Mesenchymal stem cell (in vitro differentiated cells and primary cell): ENCODE measurements around the gene P2RY6.

Source experiments
- DNase-seq: peaks from one replicate; pipeline ENCODE4 v3.0.0-alpha.2; 2013
- H2AFZ ChIP-seq: one replicate; pipeline ENCODE4 v1.6.1; 2013; ENCODE audit warnings: low read depth, mild to moderate bottlenecking, control low read depth, inconsistent platforms, low read length, moderate library complexity
- H2AK5ac ChIP-seq: 2 replicates; pipeline ENCODE4 v1.6.1; 2013; ENCODE audit warnings: low read length, moderate library complexity, mild to moderate bottlenecking, inconsistent platforms; ENCODE audit not compliant: severe bottlenecking
- H2BK120ac ChIP-seq: one replicate; pipeline ENCODE4 v1.6.1; 2013; ENCODE audit warnings: low read depth, mild to moderate bottlenecking, inconsistent platforms, low read length, moderate library complexity
- H2BK12ac ChIP-seq, 2 experiments: one replicate each; pipeline ENCODE4 v1.6.1; 2013; ENCODE audit warnings: inconsistent platforms in 2 of 2, low read length in 2 of 2, mild to moderate bottlenecking in 2 of 2, moderate library complexity in 2 of 2, control low read depth in 1 of 2
- H2BK15ac ChIP-seq: one replicate; pipeline ENCODE4 v1.6.1; 2013; ENCODE audit warnings: mild to moderate bottlenecking, low read depth, inconsistent platforms; ENCODE audit not compliant: poor library complexity, severe bottlenecking
- H2BK5ac ChIP-seq: 2 replicates; pipeline ENCODE4 v1.6.1; 2013; ENCODE audit warnings: low read depth, mild to moderate bottlenecking, low read length, control low read depth, inconsistent platforms; ENCODE audit not compliant: poor library complexity, severe bottlenecking
- H3K14ac ChIP-seq, 2 experiments: one replicate each; pipeline ENCODE4 v1.6.1; 2013; ENCODE audit warnings: inconsistent platforms in 2 of 2, low read length in 2 of 2, control low read depth in 1 of 2, mild to moderate bottlenecking in 1 of 2, moderate library complexity in 1 of 2
- H3K18ac ChIP-seq, 2 experiments: one replicate each; pipeline ENCODE4 v1.6.1; 2013; ENCODE audit warnings: inconsistent platforms in 2 of 2, low read length in 2 of 2, control low read depth in 1 of 2, low read depth in 1 of 2, mild to moderate bottlenecking in 1 of 2
- H3K23ac ChIP-seq, 2 experiments: one replicate each; pipeline ENCODE4 v1.6.1; 2013; ENCODE audit warnings: inconsistent platforms in 2 of 2, low read length in 2 of 2, mild to moderate bottlenecking in 2 of 2, moderate library complexity in 2 of 2, control low read depth in 1 of 2
- H3K27ac ChIP-seq: 2 replicates; pipeline ENCODE4 v1.5.1; 2013; ENCODE audit warnings: mild to moderate bottlenecking, moderate library complexity, low read length, control low read depth, inconsistent platforms; ENCODE audit not compliant: poor library complexity, severe bottlenecking
- H3K27me3 ChIP-seq, 2 experiments: 2 replicates each; pipeline versions ENCODE4 v1.6.1 to v1.7.0; 2013; ENCODE audit warnings: low read length in 2 of 2, mild to moderate bottlenecking in 2 of 2, moderate library complexity in 2 of 2, control low read depth in 1 of 2, inconsistent platforms in 1 of 2; ENCODE audit not compliant: control insufficient read depth in 1 of 2, insufficient read depth in 1 of 2
- H3K36me3 ChIP-seq, 2 experiments: 2 replicates each; pipeline versions ENCODE4 v1.6.1 to v1.7.0; 2013; ENCODE audit warnings: low read length in 2 of 2, control low read depth in 1 of 2, inconsistent platforms in 1 of 2, low read depth in 1 of 2, mild to moderate bottlenecking in 1 of 2; ENCODE audit not compliant: insufficient read depth in 2 of 2, control insufficient read depth in 1 of 2
- H3K4ac ChIP-seq, 2 experiments: one replicate each; pipeline ENCODE4 v1.6.1; 2013; ENCODE audit warnings: inconsistent platforms in 2 of 2, low read length in 2 of 2, mild to moderate bottlenecking in 2 of 2, moderate library complexity in 2 of 2, control low read depth in 1 of 2, low read depth in 1 of 2
- H3K4me1 ChIP-seq: 2 replicates; pipeline ENCODE4 v1.6.1; 2013; ENCODE audit warnings: low read depth, low read length, control low read depth; ENCODE audit not compliant: control insufficient read depth, insufficient read depth
- H3K4me2 ChIP-seq: 2 replicates; pipeline ENCODE4 v1.6.1; 2013; ENCODE audit warnings: low read length, mild to moderate bottlenecking, inconsistent platforms; ENCODE audit not compliant: poor library complexity, severe bottlenecking
- H3K4me3 ChIP-seq, 2 experiments: 2 replicates each; pipeline versions ENCODE4 v1.5.1 to v1.7.0; 2013; ENCODE audit warnings: low read length in 2 of 2, mild to moderate bottlenecking in 2 of 2, control low read depth in 1 of 2, low read depth in 1 of 2; ENCODE audit not compliant: insufficient read depth in 1 of 2
- H3K79me1 ChIP-seq: replicated peaks from 2 replicates; pipeline ENCODE4 v1.6.1; 2013; ENCODE audit warnings: mild to moderate bottlenecking, control low read depth, low read length, inconsistent platforms; ENCODE audit not compliant: poor library complexity, severe bottlenecking
- H3K9ac ChIP-seq: 2 replicates; pipeline ENCODE4 v1.7.0; 2013; ENCODE audit warnings: mild to moderate bottlenecking, low read length, moderate library complexity
- H3K9me3 ChIP-seq: 2 replicates; pipeline ENCODE4 v1.7.0; 2013; ENCODE audit warnings: mild to moderate bottlenecking, low read length; ENCODE audit not compliant: control insufficient read depth
- H4K8ac ChIP-seq: one replicate; pipeline ENCODE4 v1.6.1; 2013; ENCODE audit warnings: inconsistent platforms, mild to moderate bottlenecking, low read length, moderate library complexity
- H4K91ac ChIP-seq: one replicate; pipeline ENCODE4 v1.6.1; 2013; ENCODE audit warnings: mild to moderate bottlenecking, low read length, inconsistent platforms
- WGBS: methylation state at CpG from one replicate; pipeline ENCODE4 v1.1.7; 2013; ENCODE audit warnings: mixed read lengths; 5-methylcytosine and 5-hydroxymethylcytosine counted together

Gene P2RY6

GRCh38 chr11:73346186-73346935 lies 74.2 kb downstream of the P2RY6 start:
- Histone ChIP-seq H2BK15ac (no peak overlapping the region), H3K27ac (no peak overlapping the region), H2AFZ (no peak overlapping the region), H3K4me3 (no peak overlapping the region), H3K9me3 (no peaks in the 10 kb centered on the region), H3K36me3 (peaks cover 35 to 69% of the 10 kb centered on the region in 2 experiments), H4K91ac (no peak overlapping the region), H3K27me3 (no peaks in the 10 kb centered on the region), H2BK12ac (peak overlapping the region in 1 of 2 experiments; percentile 34), H3K4me1 (peaks cover 37% of the 10 kb centered on the region), H3K4me2 (no peak overlapping the region), H2AK5ac (no peak overlapping the region), H3K23ac (no peak overlapping the region), H3K18ac (no peak overlapping the region), H3K9ac (no peak overlapping the region), H2BK5ac (no peak overlapping the region), H3K14ac (no peak overlapping the region), H3K4ac (no peak overlapping the region), H2BK120ac (no peak overlapping the region), H4K8ac (no peak overlapping the region), H3K79me1 (peaks cover 61% of the 10 kb centered on the region)
- 86% methylated on average over 6 of the region's 10 CpGs for WGBS
- DNase-seq = no peak

- no peak overlapping the region for H2AK5ac ChIP-seq
- H3K4me1 ChIP-seq = peaks cover 35% of the 10 kb centered on the region
- no peak overlapping the region for H3K4ac ChIP-seq
- no peak overlapping the region for H2AFZ ChIP-seq
- no peak overlapping the region for H4K8ac ChIP-seq
- H3K14ac ChIP-seq = no peak overlapping the region
- H3K18ac ChIP-seq = no peak overlapping the region
- H3K4me2 ChIP-seq = no peak overlapping the region
- H3K23ac ChIP-seq = no peak overlapping the region
- no peak overlapping the region for H3K27ac ChIP-seq
- H2BK120ac ChIP-seq = no peak overlapping the region
- no peak overlapping the region for H2BK12ac ChIP-seq
- H3K79me1 ChIP-seq = peaks cover 61% of the 10 kb centered on the region
- H3K9me3 ChIP-seq = no peaks in the 10 kb centered on the region
- H3K27me3 ChIP-seq = no peaks in the 10 kb centered on the region
- H2BK5ac ChIP-seq = no peak overlapping the region
- H2BK15ac ChIP-seq = no peak overlapping the region
- 97% methylated on average over 12 of the region's 12 CpGs for WGBS
- H3K4me3 ChIP-seq = no peak overlapping the region
- no peak overlapping the region for H3K9ac ChIP-seq
- no peak for DNase-seq
- H4K91ac ChIP-seq = no peak overlapping the region
- H3K36me3 ChIP-seq = peaks cover 35 to 64% of the 10 kb centered on the region in 2 experiments
Measured at GRCh38 chr11:73347067-73347466, 74.9 kb downstream of the P2RY6 start.
